Glutamatergic neuron (in vitro differentiated cells): ENCODE measurements around the gene LIPH. TPM values are rescaled to one million over a fixed set of nuclear protein-coding genes. Genes with fewer than 3 reads are reported as not detected.

Experiments used
- DNase-seq: peaks from one replicate; pipeline ENCODE4 v3.0.0; 2022
- H3K27ac Mint-ChIP-seq: one replicate; pipeline ENCODE4 v1.8.0; 2020; ENCODE audit warnings: mild to moderate bottlenecking, mixed read lengths, inconsistent platforms; ENCODE audit not compliant: unreplicated experiment
- H3K27me3 Mint-ChIP-seq: one replicate; pipeline ENCODE4 v1.8.0; 2020; ENCODE audit warnings: mild to moderate bottlenecking, moderate library complexity, mixed read lengths, inconsistent platforms; ENCODE audit not compliant: unreplicated experiment
- H3K36me3 Mint-ChIP-seq: one replicate; pipeline ENCODE4 v1.8.0; 2020; ENCODE audit warnings: mild to moderate bottlenecking, mixed read lengths, inconsistent platforms; ENCODE audit not compliant: unreplicated experiment
- H3K4me1 Mint-ChIP-seq: one replicate; pipeline ENCODE4 v1.8.0; 2020; ENCODE audit warnings: mild to moderate bottlenecking, low read depth, mixed read lengths, inconsistent platforms; ENCODE audit not compliant: unreplicated experiment
- H3K4me3 Mint-ChIP-seq: one replicate; pipeline ENCODE4 v1.8.0; 2020; ENCODE audit warnings: mild to moderate bottlenecking, mixed read lengths, inconsistent platforms; ENCODE audit not compliant: unreplicated experiment
- H3K9me3 Mint-ChIP-seq: one replicate; pipeline ENCODE4 v1.8.0; 2020; ENCODE audit warnings: mild to moderate bottlenecking, moderate library complexity, mixed read lengths, inconsistent platforms; ENCODE audit not compliant: unreplicated experiment
- CTCF ChIP-seq: fragments of 200-600 bp; sonication (generic); IDR thresholded peaks from one replicate; pipeline ENCODE4 v1.5.0; 2021; ENCODE audit not compliant: partially characterized antibody, unreplicated experiment
- total RNA-seq: library from RNA; stranded (reverse); fragmentation: NEBNext Ultra II Directional; extraction: Animal tissue kit (Norgen Biotek cat#: 25700); gene quantifications from one replicate; pipeline ENCODE4 v1.2.1, GENCODE V29; 2021; ENCODE audit not compliant: unreplicated experiment

Gene LIPH
- total RNA-seq, 1 donor from 2014 or later = not detected

DNA sequence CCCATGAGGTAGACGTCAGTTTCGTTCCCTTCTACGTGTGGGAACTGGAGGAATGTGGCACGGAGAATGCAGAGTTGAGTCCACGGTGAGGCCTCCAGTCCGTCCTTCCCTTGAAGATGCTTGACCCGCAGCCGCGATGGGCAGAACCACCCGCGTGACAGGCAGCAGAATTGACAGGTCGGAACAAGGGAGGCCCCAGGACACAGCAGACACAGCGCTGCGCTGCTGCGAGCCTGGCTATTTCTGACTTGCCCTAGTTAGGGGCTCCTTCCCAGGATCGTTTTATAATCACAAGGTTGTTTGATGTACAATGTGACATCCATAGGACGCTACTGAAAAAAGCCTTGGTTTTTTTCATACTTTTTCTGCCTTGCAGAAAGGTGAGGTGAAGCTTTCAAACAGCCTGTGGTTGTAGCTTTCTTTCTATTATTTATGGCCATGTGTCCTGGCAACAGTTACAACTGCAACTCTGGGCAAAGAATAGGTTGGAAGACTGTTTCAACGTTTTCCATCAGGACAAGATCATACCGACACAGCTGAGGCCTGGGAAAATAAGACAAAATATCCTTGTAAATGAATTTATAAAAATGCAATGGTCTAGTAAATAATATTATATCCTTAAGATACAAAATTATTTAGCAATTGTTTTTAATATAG is 43.9 kb downstream of the LIPH start:
- no peak for DNase-seq
- Mint-ChIP-seq H3K36me3 (no peaks in the 10 kb centered on the region), H3K9me3 (no peaks in the 10 kb centered on the region), H3K4me3 (no peak overlapping the region), H3K27ac (no peak overlapping the region), H3K27me3 (no peaks in the 10 kb centered on the region), H3K4me1 (no peaks in the 10 kb centered on the region)
- TF ChIP-seq CTCF = no peak

DNA sequence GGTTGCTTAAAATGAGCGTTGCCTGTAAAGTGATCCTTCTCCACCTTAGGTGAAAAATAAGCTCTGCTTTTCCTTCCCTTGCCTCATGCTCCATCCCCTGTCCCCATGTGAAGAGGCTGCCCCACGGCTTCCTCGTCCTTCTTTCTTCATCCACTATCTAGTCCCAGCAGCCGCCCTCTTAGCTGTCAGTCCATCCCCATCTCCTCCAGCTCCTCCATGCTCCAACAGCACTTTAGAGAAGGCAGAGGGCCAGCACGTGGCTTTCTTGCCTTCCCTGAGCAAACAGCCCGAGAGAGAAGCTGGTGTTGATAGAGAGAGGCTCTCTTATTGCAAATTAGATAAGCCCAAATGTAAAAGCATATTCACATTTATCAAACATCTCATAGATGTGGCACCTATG is 44.5 kb downstream of the LIPH start:
- DNase-seq = no peak
- Mint-ChIP-seq H3K9me3 (peaks cover under 1% of the 10 kb centered on the region), H3K27me3 (peaks cover under 1% of the 10 kb centered on the region), H3K36me3 (no peaks in the 10 kb centered on the region), H3K4me1 (no peaks in the 10 kb centered on the region), H3K4me3 (no peak overlapping the region), H3K27ac (no peak overlapping the region)
- no peak for TF ChIP-seq CTCF

DNA sequence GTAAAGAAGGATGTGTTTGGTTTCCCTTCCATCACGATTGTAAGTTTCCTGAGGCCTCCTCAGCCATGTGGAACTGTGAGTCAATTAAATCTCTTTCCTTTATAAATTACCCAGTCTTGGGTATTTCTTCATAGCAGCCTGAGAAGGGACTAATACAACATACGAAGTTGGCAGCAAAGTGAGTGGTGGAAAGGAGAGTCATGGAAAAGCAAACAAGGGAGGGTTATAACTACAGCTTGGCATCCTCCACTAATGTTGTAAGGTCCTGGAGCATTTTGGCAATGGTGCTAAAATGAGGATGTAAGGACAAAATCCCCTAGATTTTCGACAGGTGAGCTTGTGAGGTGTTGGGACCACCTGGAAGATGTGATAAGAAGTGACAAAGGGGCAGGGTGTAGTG is 47.8 kb downstream of the LIPH start:
- TF ChIP-seq CTCF = no peak
- H3K27me3 Mint-ChIP-seq = peaks cover 7% of the 10 kb centered on the region
- peaks cover 2% of the 10 kb centered on the region for H3K9me3 Mint-ChIP-seq
- no peak overlapping the region for H3K27ac Mint-ChIP-seq
- peaks cover 5% of the 10 kb centered on the region for H3K36me3 Mint-ChIP-seq
- no peak for DNase-seq
- no peaks in the 10 kb centered on the region for H3K4me1 Mint-ChIP-seq
- no peak overlapping the region for H3K4me3 Mint-ChIP-seq

DNA sequence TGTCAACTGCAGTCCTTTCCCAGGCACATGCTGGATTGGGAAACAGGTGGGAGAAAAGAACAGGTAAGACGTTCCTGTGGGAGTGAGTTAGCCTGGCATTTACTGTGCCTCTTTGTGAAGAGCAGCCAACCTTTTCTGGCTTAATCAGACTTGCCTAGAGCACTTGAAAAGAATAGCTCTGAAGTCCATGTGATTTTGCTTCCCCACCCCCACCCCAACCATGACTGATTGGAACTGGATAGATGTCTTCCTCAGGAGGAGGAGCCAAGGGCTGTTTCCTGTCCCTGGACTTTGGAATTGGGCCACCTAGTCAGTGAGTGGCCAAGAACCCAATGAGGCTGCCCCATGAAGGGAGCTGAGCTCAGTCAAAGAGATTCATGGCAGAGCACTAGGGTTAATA is 48.9 kb downstream of the LIPH start:
- TF ChIP-seq CTCF = no peak
- no peak for DNase-seq
- H3K4me3 Mint-ChIP-seq = no peak overlapping the region
- peaks cover 5% of the 10 kb centered on the region for H3K36me3 Mint-ChIP-seq
- peaks cover 9% of the 10 kb centered on the region for H3K27me3 Mint-ChIP-seq
- H3K27ac Mint-ChIP-seq = no peak overlapping the region
- no peaks in the 10 kb centered on the region for H3K4me1 Mint-ChIP-seq
- peaks cover 6% of the 10 kb centered on the region for H3K9me3 Mint-ChIP-seq

DNA sequence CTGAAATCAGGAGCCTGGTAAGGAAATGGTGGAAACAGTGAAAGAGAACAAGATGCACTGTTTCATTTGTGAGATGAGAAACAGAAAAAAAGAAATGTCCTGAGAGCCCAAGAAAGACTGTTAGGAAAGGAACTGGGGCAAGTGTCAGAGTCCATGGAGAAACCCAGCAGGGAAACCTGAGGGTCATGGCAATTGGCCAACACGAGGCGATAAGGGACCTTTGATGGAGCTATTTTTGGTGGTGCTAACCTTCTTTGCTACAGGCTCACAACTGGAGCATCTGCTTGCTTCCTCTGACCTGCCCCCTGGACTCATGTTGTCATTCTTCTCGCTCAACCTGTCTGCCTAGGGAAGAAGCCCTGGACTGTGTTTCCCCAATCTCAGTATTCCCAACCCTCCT is 49.4 kb downstream of the LIPH start:
- Mint-ChIP-seq H3K36me3 (peaks cover 5% of the 10 kb centered on the region), H3K4me1 (no peaks in the 10 kb centered on the region), H3K9me3 (peaks cover 8% of the 10 kb centered on the region), H3K4me3 (no peak overlapping the region), H3K27me3 (peaks cover 11% of the 10 kb centered on the region), H3K27ac (no peak overlapping the region)
- no peak for DNase-seq
- no peak for TF ChIP-seq CTCF
